IMR-90 (cell line): Measurements from ENCODE around the gene ANGEL1. TPM values are rescaled to one million over a fixed set of nuclear protein-coding genes. Genes with fewer than 3 reads are reported as not detected.

Experiments used
- ATAC-seq: fragments of 200-7000 bp; cut with Tn5 transposase; 2 replicates; pipeline ENCODE4 v1.9.1; 2020; ENCODE audit warnings: low read depth, mild to moderate bottlenecking, moderate library complexity
- BruUV-seq: library from RNA; stranded (reverse); fragments of 400-500 nt; replicated peaks from 2 replicates; lab custom pipeline; 2021; lab: Mats Ljungman, UMichigan
- CTCF ChIA-PET: fragments of 300-600 bp; formaldehyde crosslinking; extraction: SDS; loops from one replicate; lab custom pipeline; 2021; ENCODE audit warnings: antibody characterized with exemption; lab: Yijun Ruan, JAX
- POLR2A ChIA-PET: fragments of 300-600 bp; sonication (Branson Sonifier 250); formaldehyde crosslinking; loops from one replicate; lab custom pipeline; 2022; ENCODE audit warnings: antibody characterized with exemption; ENCODE audit not compliant: unreplicated experiment; lab: Charles Lee
- DNase-seq: peaks from one replicate; pipeline ENCODE4 v3.0.0; 2013
- H2AFZ ChIP-seq: replicated peaks from 2 replicates; pipeline ENCODE3; 2013; ENCODE audit warnings: low read length, mild to moderate bottlenecking; ENCODE audit not compliant: poor library complexity
- H2AK5ac ChIP-seq: 2 replicates; pipeline ENCODE4 v1.6.1; 2013; ENCODE audit warnings: low read depth, low read length, inconsistent platforms
- H2AK9ac ChIP-seq: replicated peaks from 2 replicates; pipeline ENCODE3; 2013; ENCODE audit warnings: mild to moderate bottlenecking, low read depth, low read length, moderate library complexity; ENCODE audit not compliant: poor library complexity
- H2BK120ac ChIP-seq: 2 replicates; pipeline ENCODE4 v1.6.1; 2013; ENCODE audit warnings: low read depth, low read length, inconsistent platforms
- H2BK15ac ChIP-seq: 3 replicates; pipeline ENCODE4 v1.6.1; 2013; ENCODE audit warnings: low read depth, low read length, inconsistent platforms
- H2BK20ac ChIP-seq: 2 replicates; pipeline ENCODE4 v1.6.1; 2013; ENCODE audit warnings: low read depth, mild to moderate bottlenecking, inconsistent platforms, low read length, moderate library complexity
- H2BK5ac ChIP-seq: 2 replicates; pipeline ENCODE4 v1.6.1; 2013; ENCODE audit warnings: mild to moderate bottlenecking, low read depth, low read length, inconsistent platforms; ENCODE audit not compliant: poor library complexity, severe bottlenecking
- H3K14ac ChIP-seq: replicated peaks from 2 replicates; pipeline ENCODE4 v1.6.1; 2013; ENCODE audit warnings: low read depth, low read length, inconsistent platforms
- H3K18ac ChIP-seq: 2 replicates; pipeline ENCODE4 v1.6.1; 2013; ENCODE audit warnings: low read depth, low read length, control low read depth
- H3K23ac ChIP-seq: 2 replicates; pipeline ENCODE4 v1.6.1; 2013; ENCODE audit warnings: low read depth, low read length, inconsistent platforms
- H3K27ac ChIP-seq: 2 replicates; pipeline ENCODE4 v1.5.1; 2013; ENCODE audit warnings: mild to moderate bottlenecking, control low read depth, low read length; ENCODE audit not compliant: insufficient read depth
- H3K27me3 ChIP-seq: 2 replicates; pipeline ENCODE4 v1.6.1; 2013; ENCODE audit warnings: low read length; ENCODE audit not compliant: control insufficient read depth, insufficient read depth
- H3K36me3 ChIP-seq: 2 replicates; pipeline ENCODE4 v1.6.1; 2013; ENCODE audit warnings: low read length, mixed read lengths; ENCODE audit not compliant: control insufficient read depth, insufficient read depth
- H3K4ac ChIP-seq: 2 replicates; pipeline ENCODE4 v1.6.1; 2013; ENCODE audit warnings: low read depth, low read length, inconsistent platforms
- H3K4me1 ChIP-seq: 2 replicates; pipeline ENCODE4 v1.6.1; 2013; ENCODE audit warnings: low read length, mixed read lengths; ENCODE audit not compliant: control insufficient read depth, insufficient read depth
- H3K4me2 ChIP-seq: 2 replicates; pipeline ENCODE4 v1.6.1; 2013; ENCODE audit warnings: low read depth, mild to moderate bottlenecking, control low read depth, low read length, moderate library complexity
- H3K4me3 ChIP-seq: 2 replicates; pipeline ENCODE4 v1.5.1; 2013; ENCODE audit warnings: low read depth, mild to moderate bottlenecking, control low read depth, low read length, moderate library complexity; ENCODE audit not compliant: insufficient read depth
- H3K56ac ChIP-seq: 2 replicates; pipeline ENCODE4 v1.6.1; 2013; ENCODE audit warnings: low read length, inconsistent platforms; ENCODE audit not compliant: insufficient read depth; ENCODE audit errors: extremely low read depth
- H3K79me1 ChIP-seq, 2 experiments: 2 replicates each; pipeline ENCODE4 v1.6.1; 2013; ENCODE audit warnings: low read length in 2 of 2, inconsistent platforms in 1 of 2, low read depth in 1 of 2
- H3K9ac ChIP-seq: 2 replicates; pipeline ENCODE4 v1.6.1; 2013; ENCODE audit warnings: low read depth, low read length, control low read depth
- H3K9me1 ChIP-seq: 2 replicates; pipeline ENCODE4 v1.6.1; 2013; ENCODE audit warnings: low read length, inconsistent platforms; ENCODE audit not compliant: insufficient read depth
- H3K9me3 ChIP-seq: 2 replicates; pipeline ENCODE4 v1.6.1; 2013; ENCODE audit warnings: low read length; ENCODE audit not compliant: control insufficient read depth, insufficient read depth
- H4K20me1 ChIP-seq: 2 replicates; pipeline ENCODE4 v1.6.1; 2013; ENCODE audit warnings: low read length, inconsistent platforms; ENCODE audit not compliant: insufficient read depth
- H4K5ac ChIP-seq: 2 replicates; pipeline ENCODE4 v1.6.1; 2013; ENCODE audit warnings: mild to moderate bottlenecking, low read depth, low read length, control low read depth
- H4K8ac ChIP-seq, 2 experiments: 2 replicates each; pipeline ENCODE4 v1.6.1; 2013; ENCODE audit warnings: low read depth in 2 of 2, low read length in 2 of 2, control low read depth in 1 of 2, inconsistent platforms in 1 of 2
- H4K91ac ChIP-seq: 2 replicates; pipeline ENCODE4 v1.6.1; 2013; ENCODE audit warnings: low read depth, low read length, inconsistent platforms; ENCODE audit not compliant: insufficient read depth
- BHLHE40 ChIP-seq: fragments of 150-350 bp; IDR thresholded peaks from 2 replicates; pipeline ENCODE4 v1.6.1; 2016; ENCODE audit warnings: mild to moderate bottlenecking, low read depth, low read length
- MAFK ChIP-seq: IDR thresholded peaks from 2 replicates; pipeline ENCODE4 v1.6.1; 2012; ENCODE audit warnings: low read depth, low read length, improper control_type of control experiment
- NFE2L2 ChIP-seq: fragments of 150-350 bp; IDR thresholded peaks from 2 replicates; pipeline ENCODE4 v1.6.1; 2016; ENCODE audit warnings: low read depth, mild to moderate bottlenecking, low read length
- POLR2A ChIP-seq: IDR thresholded peaks from 2 replicates; pipeline ENCODE4 v1.6.1; 2012; ENCODE audit warnings: mild to moderate bottlenecking, low read depth, low read length
- RAD21 ChIP-seq: IDR thresholded peaks from 2 replicates; pipeline ENCODE4 v1.6.1; 2012; ENCODE audit warnings: low read length, improper control_type of control experiment
- RCOR1 ChIP-seq: IDR thresholded peaks from 2 replicates; pipeline ENCODE4 v1.6.1; 2012; ENCODE audit warnings: mild to moderate bottlenecking, low read length, improper control_type of control experiment; ENCODE audit not compliant: insufficient replicate concordance
- SMC3 ChIP-seq: fragments of 150-350 bp; IDR thresholded peaks from 2 replicates; pipeline ENCODE4 v1.6.1; 2016; ENCODE audit warnings: low read depth, mild to moderate bottlenecking, antibody characterized with exemption, low read length, moderate library complexity
- WGBS, 2 experiments: methylation state at CpG; one replicate each; pipeline versions ENCODE4 v1.1.5 to v1.1.7; 2013; ENCODE audit warnings: missing lambda C conversion rate in 2 of 2; ENCODE audit not compliant: insufficient read length in 1 of 2; ENCODE audit errors: extremely low coverage in 2 of 2; 5-methylcytosine and 5-hydroxymethylcytosine counted together
- dilution Hi-C: fragments of 300-500 bp; cut with HindIII; formaldehyde crosslinking; loops from one replicate; pipeline ENCODE4 v1.14.3; 2018; ENCODE audit warnings: low sequenced_read_pairs; ENCODE audit not compliant: unreplicated experiment
- in situ Hi-C: fragments of 300-500 bp; cut with MboI; formaldehyde crosslinking; loops from 3 replicates; pipeline ENCODE4 v1.14.3; 2019; ENCODE audit warnings: low sequenced_read_pairs, inconsistent platforms, mixed read lengths
- intact Hi-C: fragments of 100-400 bp; cut with micrococcal nuclease; formaldehyde crosslinking; loops from 2 replicates; pipeline ENCODE4 v1.10.0; 2022
- polyA plus RNA-seq, 3 experiments: library from polyadenylated mRNA; depleted of rRNA; stranded (reverse); fragments of >200 nt; gene quantifications; 2 replicates each; pipeline ENCODE4 v1.2.3, GENCODE V29; 2012; ENCODE audit warnings: low replicate concordance in 1 of 3
- total RNA-seq: library from RNA; depleted of rRNA; stranded (reverse); fragments of >200 nt; gene quantifications from 2 replicates; pipeline ENCODE4 v1.2.3, GENCODE V29; 2012
- TF ChIP-seq, protein P1 (sequence below): fragments of 150-350 bp; IDR thresholded peaks from 2 replicates; pipeline ENCODE4 v1.6.1; 2016; ENCODE audit warnings: low read depth, mild to moderate bottlenecking, low read length, moderate library complexity, borderline replicate concordance
- TF ChIP-seq, protein P2 (sequence below): fragments of 150-350 bp; IDR thresholded peaks from 2 replicates; pipeline ENCODE4 v1.6.1; 2017; ENCODE audit warnings: mild to moderate bottlenecking, antibody characterized with exemption, low read length, low read depth
- TF ChIP-seq, protein P3 (sequence below): conservative IDR thresholded peaks from 2 replicates; pipeline ENCODE4 v1.5.1; 2012; ENCODE audit warnings: mild to moderate bottlenecking, low read depth, low read length, improper control_type of control experiment

The ANGEL1 gene
- total and polyA plus RNA-seq, 2 of the 4 experiments (the other 2 are of a cell fraction): 4.1 to 10.0 TPM

DNA sequence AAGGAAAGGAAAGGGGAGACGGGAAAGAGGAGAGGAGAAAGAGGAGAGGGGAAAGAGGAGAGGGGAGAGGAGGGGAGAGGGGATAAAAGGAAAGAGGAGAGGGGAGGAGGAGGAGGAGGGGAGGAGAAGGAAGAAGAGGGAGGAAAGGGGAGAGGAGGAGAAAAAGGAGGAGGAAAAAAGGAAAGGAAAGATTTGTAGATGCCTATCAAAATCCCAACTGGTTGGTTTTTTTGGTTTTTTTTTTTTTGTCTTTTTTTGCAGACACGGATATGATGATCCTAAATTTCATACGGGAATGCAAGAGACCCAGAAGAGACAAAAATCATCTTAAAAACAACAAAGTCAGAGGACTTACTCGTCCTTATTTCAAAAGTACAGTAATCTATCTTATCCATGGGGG is 19.4 kb downstream of the ANGEL1 start:
- CTCF ChIA-PET: no interaction called here
- Histone ChIP-seq H3K4me1 (no peaks in the 10 kb centered on the region), H3K9me1 (no peaks in the 10 kb centered on the region; the same call in 1 of the 2 replicates), H2BK15ac (no peak overlapping the region), H4K8ac (no peak overlapping the region), H3K14ac (no peak overlapping the region), H2BK120ac (no peak overlapping the region), H3K27me3 (no peaks in the 10 kb centered on the region), H3K18ac (no peak overlapping the region), H2BK5ac (no peak overlapping the region), H2AK9ac (no peak overlapping the region), H3K36me3 (peaks cover 23% of the 10 kb centered on the region), H3K79me1 (no peaks in the 10 kb centered on the region), H3K4me3 (no peak overlapping the region), H3K4ac (no peak overlapping the region), H3K4me2 (no peak overlapping the region), H2BK20ac (no peak overlapping the region), H3K9me3 (no peaks in the 10 kb centered on the region), H4K20me1 (no peaks in the 10 kb centered on the region), H4K91ac (no peak overlapping the region), H2AK5ac (no peak overlapping the region), H3K27ac (no peak overlapping the region), H3K9ac (no peak overlapping the region), H3K56ac (no peak overlapping the region), H2AFZ (no peak overlapping the region), H4K5ac (no peak overlapping the region), H3K23ac (no peak overlapping the region)
- DNase-seq (no peak), ATAC-seq (no peak)
- TF ChIP-seq RCOR1 (no peak), BHLHE40 (no peak), SMC3 (no peak), POLR2A (no peak), RAD21 (no peak), MAFK (no peak), NFE2L2 (no peak)
- TF ChIP-seq, protein P1, sequence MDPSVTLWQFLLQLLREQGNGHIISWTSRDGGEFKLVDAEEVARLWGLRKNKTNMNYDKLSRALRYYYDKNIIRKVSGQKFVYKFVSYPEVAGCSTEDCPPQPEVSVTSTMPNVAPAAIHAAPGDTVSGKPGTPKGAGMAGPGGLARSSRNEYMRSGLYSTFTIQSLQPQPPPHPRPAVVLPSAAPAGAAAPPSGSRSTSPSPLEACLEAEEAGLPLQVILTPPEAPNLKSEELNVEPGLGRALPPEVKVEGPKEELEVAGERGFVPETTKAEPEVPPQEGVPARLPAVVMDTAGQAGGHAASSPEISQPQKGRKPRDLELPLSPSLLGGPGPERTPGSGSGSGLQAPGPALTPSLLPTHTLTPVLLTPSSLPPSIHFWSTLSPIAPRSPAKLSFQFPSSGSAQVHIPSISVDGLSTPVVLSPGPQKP: no peak
- TF ChIP-seq, protein P2, sequence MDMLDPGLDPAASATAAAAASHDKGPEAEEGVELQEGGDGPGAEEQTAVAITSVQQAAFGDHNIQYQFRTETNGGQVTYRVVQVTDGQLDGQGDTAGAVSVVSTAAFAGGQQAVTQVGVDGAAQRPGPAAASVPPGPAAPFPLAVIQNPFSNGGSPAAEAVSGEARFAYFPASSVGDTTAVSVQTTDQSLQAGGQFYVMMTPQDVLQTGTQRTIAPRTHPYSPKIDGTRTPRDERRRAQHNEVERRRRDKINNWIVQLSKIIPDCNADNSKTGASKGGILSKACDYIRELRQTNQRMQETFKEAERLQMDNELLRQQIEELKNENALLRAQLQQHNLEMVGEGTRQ: no peak
- TF ChIP-seq, protein P3, sequence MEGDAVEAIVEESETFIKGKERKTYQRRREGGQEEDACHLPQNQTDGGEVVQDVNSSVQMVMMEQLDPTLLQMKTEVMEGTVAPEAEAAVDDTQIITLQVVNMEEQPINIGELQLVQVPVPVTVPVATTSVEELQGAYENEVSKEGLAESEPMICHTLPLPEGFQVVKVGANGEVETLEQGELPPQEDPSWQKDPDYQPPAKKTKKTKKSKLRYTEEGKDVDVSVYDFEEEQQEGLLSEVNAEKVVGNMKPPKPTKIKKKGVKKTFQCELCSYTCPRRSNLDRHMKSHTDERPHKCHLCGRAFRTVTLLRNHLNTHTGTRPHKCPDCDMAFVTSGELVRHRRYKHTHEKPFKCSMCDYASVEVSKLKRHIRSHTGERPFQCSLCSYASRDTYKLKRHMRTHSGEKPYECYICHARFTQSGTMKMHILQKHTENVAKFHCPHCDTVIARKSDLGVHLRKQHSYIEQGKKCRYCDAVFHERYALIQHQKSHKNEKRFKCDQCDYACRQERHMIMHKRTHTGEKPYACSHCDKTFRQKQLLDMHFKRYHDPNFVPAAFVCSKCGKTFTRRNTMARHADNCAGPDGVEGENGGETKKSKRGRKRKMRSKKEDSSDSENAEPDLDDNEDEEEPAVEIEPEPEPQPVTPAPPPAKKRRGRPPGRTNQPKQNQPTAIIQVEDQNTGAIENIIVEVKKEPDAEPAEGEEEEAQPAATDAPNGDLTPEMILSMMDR: no peak
- no TSS peak for BruUV-seq
- in situ Hi-C loops (no loop called here), dilution Hi-C loops (no loop called here), intact Hi-C loops (no loop called here)
- POLR2A ChIA-PET: no interaction called here
- WGBS, 2 experiments: 83% methylated on average over 1 of the region's 4 CpGs; no CpG with 5 or more reads in 1 of the 2 experiments
